GM19035 (cell line): Measurements from ENCODE around the gene IL3.

ENCODE experiments used
- ATAC-seq: cut with Tn5 transposase; IDR thresholded peaks from one replicate; pipeline ENCODE4 v1.9.1; 2021; ENCODE audit not compliant: unreplicated experiment

Gene IL3

GRCh38 chr5:132056610-132057497, 3.6 kb upstream of the IL3 start:
- no peak for ATAC-seq

DNA sequence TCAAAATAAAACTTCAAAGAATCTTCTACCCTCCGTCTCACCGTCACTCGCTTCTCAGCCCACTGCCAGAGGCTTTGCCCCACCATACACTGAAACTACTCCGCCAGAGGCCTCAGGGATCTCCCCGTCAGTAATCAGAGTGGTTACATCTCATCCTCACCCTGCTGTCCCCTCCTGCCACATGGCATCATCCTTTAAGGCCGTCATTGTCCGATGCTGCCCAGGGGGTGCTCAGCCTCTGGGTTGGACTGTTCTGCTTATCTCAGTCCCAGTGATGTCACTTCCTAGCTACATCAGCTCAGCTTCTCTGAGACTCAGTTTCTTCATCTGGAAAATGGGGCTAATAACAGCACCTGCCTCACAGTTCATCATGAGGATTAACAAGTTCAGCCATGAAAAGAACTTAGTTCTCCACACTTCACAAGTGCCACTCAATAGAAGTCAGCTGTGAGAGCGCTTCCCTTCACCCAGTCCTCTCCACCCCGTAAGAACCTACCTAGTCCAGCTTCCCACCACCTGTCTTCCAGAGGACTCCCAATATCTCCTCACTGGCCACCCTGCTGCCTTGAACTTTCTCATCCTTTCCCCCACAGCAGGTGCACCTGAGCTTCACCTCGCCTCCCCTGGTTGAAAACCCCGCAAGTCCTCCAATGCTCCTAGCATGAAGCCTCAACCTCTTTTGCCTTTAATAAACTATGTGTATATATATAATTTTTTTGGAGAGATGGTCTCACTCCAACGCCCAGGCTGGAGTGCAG, 2.8 kb upstream of the IL3 start:
- ATAC-seq, result no peak

DNA sequence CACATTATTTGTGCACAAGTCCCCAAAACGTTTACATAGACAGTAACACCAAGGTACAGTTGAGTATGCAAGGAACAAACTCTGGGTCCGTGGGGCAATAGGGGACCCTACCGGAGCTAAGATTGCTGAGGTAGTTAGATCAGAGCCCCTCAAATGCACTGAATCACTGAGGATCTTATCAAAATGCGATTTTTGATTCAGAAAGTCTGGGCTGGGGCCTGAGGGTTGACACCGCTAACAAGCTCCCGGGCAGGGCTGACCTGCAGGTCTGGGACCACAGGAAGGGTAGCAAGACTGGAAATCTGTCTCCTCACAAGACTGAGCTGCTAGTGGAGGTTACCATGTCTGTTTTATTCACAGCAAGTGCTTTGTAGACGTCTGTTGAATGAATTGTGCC, 1.8 kb upstream of the IL3 start:
- no peak for ATAC-seq

DNA sequence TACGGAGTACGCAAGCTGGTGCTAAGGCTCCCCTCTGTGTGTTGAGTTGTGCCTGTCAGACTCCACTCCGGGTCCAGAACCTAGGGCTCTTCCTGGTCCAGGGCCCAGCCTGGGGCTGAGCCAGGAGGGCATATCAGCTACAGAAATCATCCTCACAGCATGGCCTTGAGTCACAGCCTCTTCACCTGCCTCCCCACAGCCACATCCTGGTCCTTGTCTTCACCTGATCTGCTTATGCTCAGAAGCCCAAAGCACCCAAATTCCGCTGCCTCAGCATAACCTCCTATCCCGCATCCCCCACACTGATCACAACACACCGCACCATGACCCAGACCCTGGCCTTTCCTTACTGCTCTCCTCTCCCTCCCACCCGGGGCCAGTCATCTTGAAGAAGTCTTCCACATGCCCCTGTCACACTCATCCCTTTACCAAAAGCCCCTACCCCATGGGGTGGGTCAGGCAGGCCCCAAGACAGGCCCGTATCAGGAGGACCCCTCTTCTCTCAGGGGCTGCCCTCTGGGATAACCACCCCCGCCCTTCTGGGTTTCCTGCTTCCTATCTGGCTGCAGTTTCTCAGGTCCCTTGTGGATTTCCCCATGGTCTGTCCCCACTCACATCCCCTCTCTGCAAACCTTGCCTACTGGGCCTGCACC, 1.3 kb upstream of the IL3 start:
- ATAC-seq, result no peak

GRCh38 chr5:132059696-132060500, 557 bp upstream of the IL3 start:
- ATAC-seq, result no peak

DNA sequence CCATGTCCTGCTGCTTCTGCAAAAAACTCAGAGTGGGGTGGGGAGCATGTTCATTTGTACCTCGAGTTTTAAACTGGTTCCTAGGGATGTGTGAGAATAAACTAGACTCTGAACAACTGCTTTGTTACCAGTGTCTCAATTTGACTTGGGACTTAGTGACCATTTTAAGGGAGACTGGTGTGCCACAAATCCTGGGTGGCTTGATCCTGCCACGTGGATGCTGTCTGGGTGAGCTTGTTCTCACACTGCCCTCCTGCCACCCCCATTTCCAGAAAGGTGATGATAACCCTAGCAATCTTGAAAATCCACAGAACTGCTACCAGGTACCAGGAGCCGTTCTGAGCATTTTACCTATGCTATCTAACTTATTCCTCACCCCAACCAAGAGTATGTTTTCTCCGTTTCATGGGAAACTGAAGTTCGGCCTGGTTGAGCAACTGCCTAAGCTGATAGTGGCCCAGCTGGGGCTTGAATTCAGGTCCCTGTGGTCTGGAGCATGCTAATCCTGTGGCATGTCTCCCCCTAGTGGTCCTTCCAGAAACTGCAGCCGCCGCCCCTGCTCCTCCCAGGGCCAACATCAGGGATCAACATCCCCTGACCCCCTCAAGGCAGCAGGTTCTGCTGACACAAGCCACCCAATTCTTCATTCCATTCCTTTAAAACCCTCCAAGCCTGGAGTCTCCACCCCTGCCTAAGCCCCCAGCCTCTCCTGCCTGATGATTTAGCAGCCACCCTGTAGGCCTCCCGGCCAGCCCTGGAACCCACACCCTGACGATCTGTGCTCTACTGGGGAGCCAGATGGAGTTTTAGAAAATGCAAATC, 2.8 kb downstream of the IL3 start:
- peak; percentile 53 for ATAC-seq

DNA sequence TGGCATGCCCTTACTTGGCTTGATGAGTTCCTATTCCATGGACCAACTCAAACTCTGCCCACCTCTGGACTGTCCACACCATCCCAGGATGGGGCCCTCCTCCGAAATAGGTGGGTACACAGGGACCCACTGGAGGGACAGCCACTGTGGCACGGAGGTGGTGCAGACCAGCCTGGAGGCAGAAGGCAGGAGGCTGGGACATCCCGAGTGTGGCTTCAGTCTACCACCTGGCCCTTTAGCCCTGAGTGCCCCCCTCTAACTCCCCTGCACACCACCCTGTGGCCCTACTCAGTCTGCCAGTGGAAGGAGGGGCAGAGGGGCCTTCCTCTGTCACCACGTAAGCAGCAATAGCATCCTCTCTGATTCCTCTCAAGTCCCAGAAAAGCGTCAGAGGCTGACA, 3.7 kb downstream of the IL3 start:
- ATAC-seq, result no peak

GRCh38 chr5:132064738-132065331, 4.4 kb downstream of the IL3 start:
- peak; percentile 73 for ATAC-seq

GRCh38 chr5:132065351-132065937, 5.0 kb downstream of the IL3 start:
- ATAC-seq, result peak; percentile 50

DNA sequence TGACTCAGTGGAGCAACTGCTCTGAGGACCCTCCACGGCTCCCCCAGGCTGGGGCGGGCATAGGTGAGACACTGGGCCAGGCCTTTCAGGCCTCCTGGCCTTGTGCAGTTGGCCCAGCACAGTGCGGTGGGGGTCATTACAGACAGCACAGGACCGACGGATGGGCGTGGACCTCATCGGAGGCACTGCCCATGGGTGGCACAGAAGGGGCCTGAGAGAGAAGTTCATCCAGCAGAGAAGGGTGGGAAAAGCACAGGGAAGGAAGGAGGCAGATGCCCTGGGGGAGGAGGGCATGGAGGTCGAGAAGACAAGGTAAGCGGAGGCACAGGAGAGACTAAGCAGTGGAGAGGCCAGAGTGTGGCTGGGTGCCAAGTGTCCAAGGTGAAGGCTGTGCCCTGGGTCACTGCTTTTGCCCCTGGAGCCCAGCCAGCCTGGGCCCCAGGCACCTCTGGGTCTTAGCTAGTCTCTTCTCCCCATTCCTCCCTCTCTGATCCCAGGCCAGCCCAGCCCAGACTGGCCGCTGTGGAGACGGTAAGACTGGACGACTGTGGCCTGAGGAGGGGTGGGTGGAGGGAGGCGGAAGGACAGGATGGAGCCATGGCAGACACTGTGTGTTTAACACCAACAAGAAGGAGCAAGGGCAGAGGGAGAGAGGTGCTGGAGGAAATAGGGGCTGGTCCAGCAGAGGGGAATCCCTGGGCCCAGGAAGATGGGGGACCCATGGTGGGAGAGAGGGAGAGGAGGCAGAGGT, 5.7 kb downstream of the IL3 start:
- no peak for ATAC-seq

GRCh38 chr5:132066871-132067270, 6.4 kb downstream of the IL3 start:
- ATAC-seq, result no peak

- no peak for ATAC-seq
Observed at GRCh38 chr5:132067451-132067850, 7.0 kb downstream of the IL3 start.

DNA sequence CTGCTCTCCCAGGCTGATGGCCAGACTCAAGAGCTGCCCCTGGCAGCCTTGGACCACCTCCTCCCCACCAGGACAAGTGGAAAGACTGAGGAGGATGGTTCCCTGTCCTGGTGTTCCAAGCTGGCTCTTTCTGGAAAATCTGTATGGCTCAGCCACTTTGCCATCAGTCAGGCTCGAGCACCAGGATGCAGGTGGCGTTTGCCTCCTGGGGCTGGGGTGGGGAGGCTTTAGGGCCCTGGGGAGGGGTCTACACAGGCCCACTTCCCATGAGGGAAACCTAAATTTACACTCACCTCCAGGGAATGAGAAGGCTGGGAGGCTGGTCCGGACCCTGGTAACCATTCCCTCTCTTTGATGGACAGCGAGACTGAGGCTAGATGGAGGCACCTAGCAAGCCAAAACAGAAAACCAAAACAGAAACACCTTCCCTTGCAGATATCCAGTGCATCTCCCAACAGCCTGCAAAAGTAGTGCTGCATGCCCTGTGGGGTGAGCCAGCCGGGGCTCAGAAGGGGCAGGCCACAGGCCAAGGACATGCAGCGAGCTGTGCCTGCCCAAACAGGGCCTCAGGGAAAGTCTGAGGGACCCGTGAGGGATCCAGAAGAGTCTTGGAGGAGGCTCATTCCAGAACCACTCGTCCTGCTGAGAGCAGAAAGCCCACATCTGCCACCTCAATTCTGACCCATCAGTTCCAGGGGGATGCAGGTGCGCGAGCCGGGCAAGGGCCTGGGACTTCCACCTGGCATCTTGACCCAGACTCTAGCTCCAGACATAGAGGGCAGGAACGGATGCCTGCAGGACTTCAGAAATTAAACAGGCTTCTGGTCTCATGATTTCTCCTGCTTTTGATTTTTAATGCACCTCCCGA, 7.7 kb downstream of the IL3 start:
- ATAC-seq, result no peak

DNA sequence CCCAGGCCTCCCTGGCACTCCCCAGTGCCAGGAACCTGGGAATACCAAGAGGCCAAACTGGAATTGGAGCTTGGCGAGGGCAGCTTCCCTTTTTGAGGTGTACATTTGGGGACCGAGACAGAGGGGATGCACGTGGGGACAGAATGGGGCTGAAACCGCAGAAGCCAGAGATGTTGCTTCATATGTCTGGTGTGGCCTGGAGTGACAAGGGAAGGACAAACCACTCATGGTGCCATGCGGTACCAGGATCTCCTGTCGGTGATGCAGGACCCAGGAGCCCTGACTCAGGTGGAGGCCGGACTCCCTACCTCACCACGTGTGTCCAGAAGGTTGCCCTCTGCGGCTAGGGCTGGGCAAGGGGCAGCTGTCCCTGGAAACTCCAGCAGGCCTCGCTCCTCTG, 9.1 kb downstream of the IL3 start:
- ATAC-seq, result no peak

DNA sequence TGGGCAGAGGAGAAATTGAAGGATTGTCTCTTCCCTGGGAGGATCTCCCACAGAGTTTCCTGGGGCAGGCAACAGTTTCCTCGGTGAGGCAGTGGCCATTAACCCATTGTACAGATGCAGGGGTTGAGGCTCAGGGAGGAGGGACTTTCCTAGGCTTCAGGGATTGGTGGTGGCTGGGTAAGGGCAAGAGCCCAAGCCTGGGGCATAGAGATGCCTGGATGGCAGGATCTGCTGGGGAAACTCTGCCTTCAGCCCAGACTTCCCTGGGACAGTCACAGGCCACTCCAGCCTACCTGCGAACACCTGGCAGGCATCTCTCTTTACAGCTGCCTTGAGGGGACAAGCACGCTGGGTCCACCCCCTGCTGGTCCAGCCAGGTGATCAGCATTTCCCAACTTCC, 9.5 kb downstream of the IL3 start:
- no peak for ATAC-seq

DNA sequence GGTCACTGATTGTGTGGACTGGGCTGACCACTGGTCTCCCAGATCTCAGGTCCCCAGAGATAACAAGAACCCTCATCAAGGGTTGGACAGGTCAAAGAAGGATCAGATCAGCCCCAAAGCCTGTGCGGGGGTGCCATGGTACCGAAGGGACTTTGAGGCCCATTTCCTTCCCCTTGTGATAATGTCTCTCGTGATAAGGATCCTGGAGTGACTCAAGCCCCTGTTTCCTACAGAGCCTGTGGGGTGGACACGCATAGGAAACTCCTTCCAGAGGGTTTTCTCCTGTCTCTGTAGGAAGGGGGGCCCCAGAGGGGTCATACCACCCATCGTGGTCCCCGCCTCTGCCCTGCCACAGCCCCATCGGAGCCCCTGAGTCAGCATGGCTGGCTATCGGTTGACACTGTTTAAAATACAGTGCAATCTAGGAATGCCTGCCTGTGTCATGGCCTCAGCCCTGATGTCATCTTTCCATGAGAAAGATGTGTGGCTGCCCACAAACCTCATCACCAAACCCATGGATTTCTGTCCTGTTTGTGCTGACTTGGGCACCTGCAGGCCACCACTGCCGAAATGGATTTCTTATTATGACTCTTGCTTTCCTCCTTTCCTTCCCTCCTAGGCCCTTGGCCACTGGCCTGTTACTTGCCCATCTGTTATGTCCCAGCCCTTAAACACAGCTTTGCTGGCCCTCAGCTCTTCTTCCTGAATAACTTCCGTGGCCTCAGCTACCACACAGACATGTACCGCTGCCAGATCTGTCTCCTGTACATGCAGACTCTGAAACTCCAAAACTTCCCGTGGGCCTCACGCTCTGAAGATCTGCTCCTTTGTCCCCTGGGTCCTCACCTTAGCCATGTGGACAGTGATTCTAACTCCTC, 10.2 kb downstream of the IL3 start:
- ATAC-seq, result no peak

- no peak for ATAC-seq
Observed at GRCh38 chr5:132071338-132071707, 10.9 kb downstream of the IL3 start.
